GM12801 (cell line): ENCODE measurements around the gene DIP2A.

Source experiments
- CTCF ChIP-seq: IDR thresholded peaks from one replicate; pipeline ENCODE4 v1.5.1; 2011; ENCODE audit warnings: control low read depth; ENCODE audit not compliant: insufficient read length; ENCODE audit errors: extremely low read depth

DIP2A gene

GRCh38 chr21:46427516-46427915 is 31.2 kb upstream of the DIP2A start:
- no peak for TF ChIP-seq CTCF

- no peak for TF ChIP-seq CTCF
These were observed 30.4 kb upstream of the DIP2A start for GRCh38 chr21:46428286-46428685.

- no peak for TF ChIP-seq CTCF
These were observed 29.5 kb upstream of the DIP2A start for GRCh38 chr21:46428987-46429710.

GRCh38 chr21:46429754-46430681 is 28.7 kb upstream of the DIP2A start:
- no peak for TF ChIP-seq CTCF

GRCh38 chr21:46431448-46431847 is 27.2 kb upstream of the DIP2A start:
- no peak for TF ChIP-seq CTCF

GRCh38 chr21:46431884-46432488 is 26.7 kb upstream of the DIP2A start:
- TF ChIP-seq CTCF = no peak

- no peak for TF ChIP-seq CTCF
These were observed 24.3 kb upstream of the DIP2A start for GRCh38 chr21:46434322-46434958.
